Measurements from ENCODE around the gene SLBP.
A peak's percentile ranks its signal among the peaks of the same experiment; 100 is the strongest.

Gene SLBP

DNA sequence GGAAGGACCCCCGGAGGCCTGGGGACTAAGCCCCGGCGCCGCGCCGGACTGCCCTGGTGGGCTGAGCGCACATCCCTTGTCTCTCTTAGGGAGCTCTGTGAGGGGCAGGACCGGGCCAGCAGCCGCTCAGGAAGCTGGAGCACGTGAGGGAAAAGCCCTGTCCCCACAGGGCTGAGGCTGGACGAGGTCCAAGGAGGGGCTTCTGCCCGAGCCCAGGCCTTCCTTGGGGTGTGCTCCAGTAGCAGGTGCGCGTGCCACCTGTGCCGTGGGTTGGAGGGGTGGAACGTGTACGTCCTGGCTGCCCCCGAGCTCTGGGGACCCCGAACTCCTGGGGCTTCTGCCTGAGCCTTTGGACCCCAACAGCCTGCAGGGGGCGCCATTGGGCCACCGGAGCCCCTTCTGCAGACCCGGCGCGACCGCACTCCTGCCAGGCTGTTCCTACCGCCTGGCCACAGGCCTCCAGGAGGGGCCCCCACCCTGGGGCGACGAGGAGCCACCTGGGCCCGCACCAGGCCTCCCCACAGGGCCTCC lies 36.4 kb upstream of the SLBP start:
- H3K4me3 ChIP-seq (ENCODE audit: insufficient read length, low read depth) = no peak overlapping the region
- peak overlapping the region; percentile 64 for H3K9ac ChIP-seq (ENCODE audit: insufficient read length, low read depth)
- DNase-seq (ENCODE audit: low read depth, low spot score) = peak; percentile 74

DNA sequence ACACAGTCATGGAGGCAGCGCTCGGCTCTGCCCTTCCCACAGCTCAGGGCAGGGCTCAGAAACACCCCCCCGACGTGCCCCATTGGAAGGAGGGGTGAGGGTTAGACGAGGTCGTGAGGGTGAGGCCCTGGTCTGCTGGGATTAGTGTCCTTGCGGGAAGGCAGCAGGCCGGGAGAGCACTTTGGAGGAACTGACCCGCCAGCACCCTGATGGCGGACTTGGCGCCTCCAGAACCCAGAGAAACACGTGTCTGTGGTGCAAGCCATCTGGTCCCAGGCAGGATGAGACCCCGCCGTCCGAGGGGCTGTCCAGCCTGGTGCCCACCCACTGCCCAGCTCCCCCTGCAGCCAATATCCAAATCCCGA lies 35.5 kb upstream of the SLBP start:
- peaks cover 50% of the 10 kb centered on the region for H3K4me1 ChIP-seq (ENCODE audit: insufficient read depth, insufficient read length)
- DNase-seq (ENCODE audit: low read depth, low spot score) = no peak
- peaks cover 28% of the 10 kb centered on the region for H3K36me3 ChIP-seq (ENCODE audit: insufficient read depth, insufficient read length, low read length)
- H3K4me3 ChIP-seq (ENCODE audit: insufficient read length, low read depth) = no peak overlapping the region
- H3K9me3 ChIP-seq (ENCODE audit: insufficient read depth, low read length) = no peaks in the 10 kb centered on the region
- TF ChIP-seq ZNF274 (IDR thresholded peaks at IDR 0.05; ENCODE audit: low read depth, low read length) (no peak), SUZ12 (IDR thresholded peaks at IDR 0.05; ENCODE audit: extremely low read depth, insufficient read depth, insufficient read length) (no peak), YY1 (IDR thresholded peaks at IDR 0.05; ENCODE audit: insufficient read depth, insufficient read length) (no peak)
- H3K9ac ChIP-seq (ENCODE audit: insufficient read length, low read depth) = peak overlapping the region; percentile 32
- H3K27me3 ChIP-seq (ENCODE audit: insufficient read depth, insufficient read length) = no peaks in the 10 kb centered on the region

More for the DNA sequence above, 36.4 kb upstream of the SLBP start:
- TF ChIP-seq SUZ12 (IDR thresholded peaks at IDR 0.05; ENCODE audit: extremely low read depth, insufficient read depth, insufficient read length) = no peak
- no peak for TF ChIP-seq YY1 (IDR thresholded peaks at IDR 0.05; ENCODE audit: insufficient read depth, insufficient read length)
- TF ChIP-seq ZNF274 (IDR thresholded peaks at IDR 0.05; ENCODE audit: low read depth, low read length) = no peak
- Histone ChIP-seq H3K9me3 (ENCODE audit: insufficient read depth, low read length) (no peaks in the 10 kb centered on the region), H3K27me3 (ENCODE audit: insufficient read depth, insufficient read length) (no peaks in the 10 kb centered on the region), H3K36me3 (ENCODE audit: insufficient read depth, insufficient read length, low read length) (peaks cover 23% of the 10 kb centered on the region), H3K4me1 (ENCODE audit: insufficient read depth, insufficient read length) (peaks cover 53% of the 10 kb centered on the region)

DNA sequence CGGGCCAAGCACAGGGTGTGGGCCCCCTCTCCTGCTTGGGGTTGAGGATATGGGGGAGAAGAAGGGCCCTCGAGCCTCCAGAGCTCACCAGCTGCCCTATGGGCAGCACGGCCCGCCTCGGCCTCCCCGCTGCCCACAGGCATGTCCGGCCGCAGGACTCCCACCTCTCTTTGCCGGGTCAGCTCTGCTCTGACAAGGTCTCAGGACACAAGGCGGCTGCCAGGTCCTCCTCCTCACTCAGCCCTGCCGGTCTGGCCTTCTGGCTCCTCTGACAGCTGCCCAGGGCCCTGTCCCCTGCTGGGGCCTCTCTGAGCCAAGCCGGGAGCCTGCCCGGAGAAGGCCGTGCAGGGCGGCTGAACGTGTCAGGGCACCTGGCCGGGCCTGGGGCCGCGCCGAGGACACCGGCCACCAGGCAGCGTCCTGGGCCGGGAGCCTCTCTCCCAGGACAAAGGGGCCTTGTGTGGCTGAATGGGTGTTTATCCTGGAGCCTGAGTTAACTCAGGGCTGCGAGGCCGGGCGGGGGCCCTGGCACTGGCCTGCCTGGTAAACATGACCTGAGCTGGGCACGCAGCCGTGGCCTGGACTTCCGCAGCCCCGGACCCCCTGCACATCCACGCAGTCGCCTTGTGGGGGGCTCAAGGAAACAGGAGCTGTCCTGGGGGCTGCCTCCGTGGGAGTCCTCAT lies 34.9 kb upstream of the SLBP start:
- H3K4me1 ChIP-seq (ENCODE audit: insufficient read depth, insufficient read length) = peaks cover 44% of the 10 kb centered on the region
- no peak for DNase-seq (ENCODE audit: low read depth, low spot score)
- TF ChIP-seq YY1 (IDR thresholded peaks at IDR 0.05; ENCODE audit: insufficient read depth, insufficient read length) (no peak), SUZ12 (IDR thresholded peaks at IDR 0.05; ENCODE audit: extremely low read depth, insufficient read depth, insufficient read length) (no peak), ZNF274 (IDR thresholded peaks at IDR 0.05; ENCODE audit: low read depth, low read length) (no peak)
- H3K27me3 ChIP-seq (ENCODE audit: insufficient read depth, insufficient read length) = no peaks in the 10 kb centered on the region
- no peak overlapping the region for H3K4me3 ChIP-seq (ENCODE audit: insufficient read length, low read depth)
- peak overlapping the region; percentile 5 for H3K9ac ChIP-seq (ENCODE audit: insufficient read length, low read depth)
- peaks cover 33% of the 10 kb centered on the region for H3K36me3 ChIP-seq (ENCODE audit: insufficient read depth, insufficient read length, low read length)
- H3K9me3 ChIP-seq (ENCODE audit: insufficient read depth, low read length) = no peaks in the 10 kb centered on the region

DNA sequence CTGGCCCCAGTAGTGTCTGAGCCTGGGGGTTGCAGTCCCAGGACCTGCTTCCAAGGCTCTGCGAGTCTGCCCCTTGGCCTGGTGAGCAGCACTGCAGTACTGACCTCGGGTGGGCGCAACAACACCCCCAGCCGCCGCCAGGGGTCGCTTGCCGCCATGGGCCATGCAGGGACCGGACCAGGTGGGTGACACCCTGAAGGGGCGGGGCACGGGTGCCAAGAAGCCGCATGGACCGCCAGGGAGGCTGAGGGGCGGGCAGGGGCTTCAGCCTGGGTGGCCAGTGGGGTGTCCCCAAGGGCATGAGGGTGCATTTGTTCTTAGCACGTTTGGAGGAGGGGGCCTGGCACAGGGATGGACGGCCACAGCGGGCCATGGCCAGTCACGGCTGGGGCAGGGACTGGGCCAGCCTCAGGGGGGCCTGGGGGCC lies 34.2 kb upstream of the SLBP start:
- peak overlapping the region; percentile 5 for H3K9ac ChIP-seq (ENCODE audit: insufficient read length, low read depth)
- TF ChIP-seq YY1 (IDR thresholded peaks at IDR 0.05; ENCODE audit: insufficient read depth, insufficient read length) (no peak), SUZ12 (IDR thresholded peaks at IDR 0.05; ENCODE audit: extremely low read depth, insufficient read depth, insufficient read length) (no peak), ZNF274 (IDR thresholded peaks at IDR 0.05; ENCODE audit: low read depth, low read length) (no peak)
- DNase-seq (ENCODE audit: low read depth, low spot score) = peak; percentile 88
- H3K36me3 ChIP-seq (ENCODE audit: insufficient read depth, insufficient read length, low read length) = peaks cover 41% of the 10 kb centered on the region
- H3K27me3 ChIP-seq (ENCODE audit: insufficient read depth, insufficient read length) = no peaks in the 10 kb centered on the region
- H3K4me1 ChIP-seq (ENCODE audit: insufficient read depth, insufficient read length) = peaks cover 37% of the 10 kb centered on the region
- H3K9me3 ChIP-seq (ENCODE audit: insufficient read depth, low read length) = no peaks in the 10 kb centered on the region
- H3K4me3 ChIP-seq (ENCODE audit: insufficient read length, low read depth) = no peak overlapping the region

DNA sequence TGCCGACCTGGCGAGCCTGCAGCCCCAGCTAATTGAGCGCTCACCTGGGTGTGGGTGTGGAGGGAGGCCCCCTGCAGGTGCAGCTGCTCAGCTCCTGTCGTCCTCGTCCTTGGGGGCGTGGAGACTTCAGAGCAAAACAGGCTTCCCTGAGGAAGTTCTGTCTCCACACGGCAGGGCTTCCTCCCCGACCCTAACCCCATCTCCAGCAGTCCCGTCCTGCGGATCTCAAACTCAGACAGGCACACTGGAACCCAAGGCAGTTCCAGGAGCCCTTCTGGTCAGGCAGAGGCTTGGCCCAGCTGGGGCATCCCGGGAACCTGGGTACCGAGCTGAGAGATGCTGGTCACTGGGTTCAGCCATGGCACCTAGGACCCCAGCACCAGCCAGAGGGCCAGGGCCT lies 33.6 kb upstream of the SLBP start:
- Histone ChIP-seq H3K36me3 (ENCODE audit: insufficient read depth, insufficient read length, low read length) (peaks cover 47% of the 10 kb centered on the region), H3K4me1 (ENCODE audit: insufficient read depth, insufficient read length) (peaks cover 35% of the 10 kb centered on the region), H3K9me3 (ENCODE audit: insufficient read depth, low read length) (no peaks in the 10 kb centered on the region), H3K27me3 (ENCODE audit: insufficient read depth, insufficient read length) (no peaks in the 10 kb centered on the region), H3K4me3 (ENCODE audit: insufficient read length, low read depth) (no peak overlapping the region), H3K9ac (ENCODE audit: insufficient read length, low read depth) (no peak overlapping the region)
- no peak for DNase-seq (ENCODE audit: low read depth, low spot score)
- TF ChIP-seq SUZ12 (IDR thresholded peaks at IDR 0.05; ENCODE audit: extremely low read depth, insufficient read depth, insufficient read length) = no peak
- TF ChIP-seq ZNF274 (IDR thresholded peaks at IDR 0.05; ENCODE audit: low read depth, low read length) = no peak
- no peak for TF ChIP-seq YY1 (IDR thresholded peaks at IDR 0.05; ENCODE audit: insufficient read depth, insufficient read length)

DNA sequence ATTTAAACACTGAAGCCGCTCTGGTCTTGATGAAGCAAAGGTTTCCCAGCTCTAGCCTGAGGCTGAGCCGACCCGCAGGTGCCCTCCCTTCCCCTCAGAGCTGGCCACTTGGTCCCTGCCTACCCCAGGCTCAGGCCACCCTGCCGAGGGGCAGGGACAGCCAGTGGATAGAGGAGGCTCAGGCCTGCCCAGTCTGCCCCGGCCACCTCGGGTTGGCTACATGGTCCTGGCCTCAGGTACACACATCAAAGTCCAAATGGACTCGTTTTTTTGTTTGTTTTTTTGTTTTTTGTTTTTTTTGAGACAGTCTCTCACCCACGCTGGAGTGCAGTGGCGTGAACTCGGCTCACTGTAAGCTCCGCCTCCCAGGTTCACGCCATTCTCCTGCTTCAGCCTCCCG lies 33.0 kb upstream of the SLBP start:
- no peak overlapping the region for H3K4me3 ChIP-seq (ENCODE audit: insufficient read length, low read depth)
- peaks cover 35% of the 10 kb centered on the region for H3K4me1 ChIP-seq (ENCODE audit: insufficient read depth, insufficient read length)
- H3K9me3 ChIP-seq (ENCODE audit: insufficient read depth, low read length) = no peaks in the 10 kb centered on the region
- no peak overlapping the region for H3K9ac ChIP-seq (ENCODE audit: insufficient read length, low read depth)
- TF ChIP-seq SUZ12 (IDR thresholded peaks at IDR 0.05; ENCODE audit: extremely low read depth, insufficient read depth, insufficient read length) (no peak), YY1 (IDR thresholded peaks at IDR 0.05; ENCODE audit: insufficient read depth, insufficient read length) (no peak), ZNF274 (IDR thresholded peaks at IDR 0.05; ENCODE audit: low read depth, low read length) (no peak)
- no peak for DNase-seq (ENCODE audit: low read depth, low spot score)
- H3K36me3 ChIP-seq (ENCODE audit: insufficient read depth, insufficient read length, low read length) = peaks cover 52% of the 10 kb centered on the region
- no peaks in the 10 kb centered on the region for H3K27me3 ChIP-seq (ENCODE audit: insufficient read depth, insufficient read length)

DNA sequence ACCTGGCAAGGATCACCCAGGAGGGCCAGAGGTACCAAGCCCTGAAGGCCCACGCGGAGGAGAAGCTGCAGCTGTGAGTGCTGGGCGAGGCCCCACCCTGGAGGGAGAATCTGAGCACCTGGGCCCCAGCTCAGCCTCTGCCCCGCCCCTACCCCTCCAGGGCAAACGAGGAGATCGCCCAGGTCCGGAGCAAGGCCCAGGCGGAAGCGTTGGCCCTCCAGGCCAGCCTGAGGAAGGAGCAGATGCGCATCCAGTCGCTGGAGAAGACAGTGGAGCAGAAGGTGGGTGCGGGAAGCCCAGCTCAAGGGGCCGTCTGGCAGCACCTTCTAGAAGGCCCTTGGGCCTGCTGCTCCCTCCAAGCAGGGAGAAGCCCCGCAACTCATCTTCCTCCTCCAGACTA lies 32.4 kb upstream of the SLBP start:
- Histone ChIP-seq H3K27me3 (ENCODE audit: insufficient read depth, insufficient read length) (no peaks in the 10 kb centered on the region), H3K36me3 (ENCODE audit: insufficient read depth, insufficient read length, low read length) (peaks cover 58% of the 10 kb centered on the region), H3K4me1 (ENCODE audit: insufficient read depth, insufficient read length) (peaks cover 36% of the 10 kb centered on the region), H3K9me3 (ENCODE audit: insufficient read depth, low read length) (no peaks in the 10 kb centered on the region), H3K4me3 (ENCODE audit: insufficient read length, low read depth) (no peak overlapping the region), H3K9ac (ENCODE audit: insufficient read length, low read depth) (no peak overlapping the region)
- TF ChIP-seq ZNF274 (IDR thresholded peaks at IDR 0.05; ENCODE audit: low read depth, low read length) (no peak), YY1 (IDR thresholded peaks at IDR 0.05; ENCODE audit: insufficient read depth, insufficient read length) (no peak), SUZ12 (IDR thresholded peaks at IDR 0.05; ENCODE audit: extremely low read depth, insufficient read depth, insufficient read length) (no peak)
- DNase-seq (ENCODE audit: low read depth, low spot score) = no peak
